Thymus (tissue), 11 donors: ENCODE measurements around the gene LYSET. TPM values are rescaled to one million over a fixed set of nuclear protein-coding genes. Genes with fewer than 3 reads are reported as not detected.

Experiments
- DNase-seq, 9 donors: peaks; one replicate each; pipeline ENCODE4 v3.0.0-alpha.2; 2013; ENCODE audit warnings: low spot score in 9 of 9, low read depth in 6 of 9, missing footprints in 1 of 9
- H3K27ac ChIP-seq, 2 donors: one replicate each; pipeline ENCODE4 v1.5.1; 2013; ENCODE audit warnings: control low read depth in 1 of 2, low read depth in 1 of 2, low read length in 1 of 2, mild to moderate bottlenecking in 1 of 2, moderate library complexity in 1 of 2
- H3K27me3 ChIP-seq, 2 donors: one replicate each; pipeline ENCODE4 v1.5.1; 2013; ENCODE audit warnings: low read length in 1 of 2; ENCODE audit not compliant: control insufficient read depth in 2 of 2, insufficient read depth in 1 of 2
- H3K36me3 ChIP-seq, 2 donors: one replicate each; pipeline ENCODE4 v1.5.1; 2013; ENCODE audit warnings: low read length in 1 of 2, mild to moderate bottlenecking in 1 of 2, moderate library complexity in 1 of 2; ENCODE audit not compliant: control insufficient read depth in 2 of 2, insufficient read depth in 2 of 2
- H3K4me1 ChIP-seq, 2 donors: one replicate each; pipeline ENCODE4 v1.5.1; 2013; ENCODE audit warnings: low read length in 2 of 2; ENCODE audit not compliant: control insufficient read depth in 2 of 2, insufficient read depth in 2 of 2
- H3K4me3 ChIP-seq, 2 donors: one replicate each; pipeline ENCODE4 v1.5.1; 2013; ENCODE audit warnings: low read length in 2 of 2, control low read depth in 1 of 2, mild to moderate bottlenecking in 1 of 2
- H3K9me3 ChIP-seq, 2 donors: one replicate each; pipeline ENCODE4 v1.5.1; 2013; ENCODE audit warnings: low read length in 1 of 2, mild to moderate bottlenecking in 1 of 2; ENCODE audit not compliant: control insufficient read depth in 2 of 2, insufficient read depth in 1 of 2
- WGBS: extraction: QIAGEN DNeasy Blood & Tissue Kit; methylation state at CpG from one replicate; pipeline ENCODE4 v1.1.7; 2013; 5-methylcytosine and 5-hydroxymethylcytosine counted together
- polyA plus RNA-seq: library from polyadenylated mRNA; stranded (reverse); fragments of 200-250 nt; gene quantifications from one replicate; pipeline ENCODE4 v1.2.3, GENCODE V29; 2013
- total RNA-seq: library from RNA; stranded (reverse); fragments of 120-200 nt; gene quantifications from one replicate; pipeline ENCODE4 v1.2.4, GENCODE V29; 2013
- donor health status: healthy.

LYSET gene
- total and polyA plus RNA-seq, 2 donors = 18.9 to 38.8 TPM

GRCh38 chr14:93206793-93207467 is 21.8 kb downstream of the LYSET start, which contains the start of the genes GON7 and UBR7:
Gene GON7, minus strand, starts transcription at chr14:93207065. Its CDS starts 28 bp downstream, at chr14:93207037.
Gene UBR7, plus strand, starts transcription at chr14:93207256. Its CDS starts 36 bp downstream, at chr14:93207292.
- DNase-seq = peak; percentile 83 to 95 (median 87)
- peak within 1 kb of the TSS; percentile 53 to 70 for H3K27ac ChIP-seq
- under 1% methylated on average over 65 of the region's 65 CpGs for WGBS
- H3K9me3 ChIP-seq = no peaks in the 10 kb centered on the region
- no peaks in the 10 kb centered on the region for H3K27me3 ChIP-seq
- peaks cover 15 to 18% of the 10 kb centered on the region in 2 donors for H3K4me1 ChIP-seq
- peak within 1 kb of the TSS; percentile 79 to 88 for H3K4me3 ChIP-seq
- peaks cover 3 to 5% of the 10 kb centered on the region in 2 donors for H3K36me3 ChIP-seq

GRCh38 chr14:93207468-93208308 is 22.6 kb downstream of the LYSET start:
- peak overlapping the region; percentile 79 to 88 for H3K4me3 ChIP-seq
- no peaks in the 10 kb centered on the region for H3K9me3 ChIP-seq
- peak overlapping the region; percentile 51 to 70 for H3K27ac ChIP-seq
- H3K36me3 ChIP-seq = peaks cover 9 to 11% of the 10 kb centered on the region in 2 donors
- peak in 3 of 9 donors; percentile 28 to 55 (median 29) for DNase-seq
- H3K4me1 ChIP-seq = peaks cover 15 to 18% of the 10 kb centered on the region in 2 donors
- H3K27me3 ChIP-seq = no peaks in the 10 kb centered on the region
- under 1% methylated on average over 23 of the region's 23 CpGs for WGBS

- Histone ChIP-seq H3K27me3 (no peaks in the 10 kb centered on the region), H3K4me1 (peaks cover 3 to 12% of the 10 kb centered on the region in 2 donors), H3K36me3 (peaks cover 37 to 43% of the 10 kb centered on the region in 2 donors), H3K27ac (no peak overlapping the region), H3K4me3 (no peak overlapping the region), H3K9me3 (no peaks in the 10 kb centered on the region)
- DNase-seq = no peak
- 96% methylated on average over 3 of the region's 3 CpGs for WGBS
Observed at GRCh38 chr14:93212432-93212831, 27.3 kb downstream of the LYSET start.

- Histone ChIP-seq H3K4me3 (no peak overlapping the region), H3K4me1 (no peaks in the 10 kb centered on the region), H3K36me3 (peaks cover 42 to 52% of the 10 kb centered on the region in 2 donors), H3K27ac (no peak overlapping the region), H3K9me3 (no peaks in the 10 kb centered on the region), H3K27me3 (no peaks in the 10 kb centered on the region)
- 97% methylated on average over 2 of the region's 2 CpGs for WGBS
- no peak for DNase-seq
Observed at GRCh38 chr14:93214598-93214997, 29.5 kb downstream of the LYSET start.

- Histone ChIP-seq H3K4me3 (no peak overlapping the region), H3K27ac (no peak overlapping the region), H3K27me3 (no peaks in the 10 kb centered on the region), H3K9me3 (no peaks in the 10 kb centered on the region), H3K36me3 (peaks cover 57 to 60% of the 10 kb centered on the region in 2 donors), H3K4me1 (no peaks in the 10 kb centered on the region)
- peak in 8 of 9 donors; percentile 42 to 82 (median 50) for DNase-seq
- 76% methylated on average over 3 of the region's 3 CpGs for WGBS
Observed at GRCh38 chr14:93219103-93219726, 34.1 kb downstream of the LYSET start.

GRCh38 chr14:93220509-93220908 is 35.4 kb downstream of the LYSET start:
- H3K27ac ChIP-seq = no peak overlapping the region
- peaks cover 51 to 55% of the 10 kb centered on the region in 2 donors for H3K36me3 ChIP-seq
- H3K27me3 ChIP-seq = no peaks in the 10 kb centered on the region
- H3K9me3 ChIP-seq = no peaks in the 10 kb centered on the region
- H3K4me3 ChIP-seq = no peak overlapping the region
- H3K4me1 ChIP-seq = no peaks in the 10 kb centered on the region
- DNase-seq = no peak

- H3K9me3 ChIP-seq = no peaks in the 10 kb centered on the region
- H3K4me3 ChIP-seq = no peak overlapping the region
- H3K27ac ChIP-seq = no peak overlapping the region
- H3K27me3 ChIP-seq = no peaks in the 10 kb centered on the region
- DNase-seq = no peak
- H3K36me3 ChIP-seq = peaks cover 58 to 61% of the 10 kb centered on the region in 2 donors
- WGBS = 98% methylated on average over 27 of the region's 27 CpGs
- H3K4me1 ChIP-seq = no peaks in the 10 kb centered on the region
Observed at GRCh38 chr14:93223565-93223964, 38.4 kb downstream of the LYSET start.

GRCh38 chr14:93228550-93228949 is 43.4 kb downstream of the LYSET start:
- Histone ChIP-seq H3K27me3 (peaks cover 0 to 10% of the 10 kb centered on the region in 2 donors), H3K4me1 (no peaks in the 10 kb centered on the region), H3K27ac (no peak overlapping the region), H3K9me3 (no peaks in the 10 kb centered on the region), H3K4me3 (no peak overlapping the region), H3K36me3 (peaks cover 37 to 42% of the 10 kb centered on the region in 2 donors)
- WGBS = 92% methylated on average over 8 of the region's 8 CpGs
- DNase-seq = no peak
